Astrocyte (in vitro differentiated cells and primary cell): ENCODE data around the gene NUP50. TPM values are rescaled to one million over a fixed set of nuclear protein-coding genes. Genes with fewer than 3 reads are reported as not detected.

Experiments used
- DNase-seq: peaks from one replicate; pipeline ENCODE4 v3.0.0-alpha.2; 2010; ENCODE audit warnings: low read depth
- FAIRE-seq: peaks from 2 replicates; lab custom pipeline; 2011; peaks lifted over from hg19 to GRCh38; lab: Jason Lieb, UNC
- H2AFZ ChIP-seq: 2 replicates; pipeline ENCODE4 v1.6.0; 2012; ENCODE audit warnings: low read depth, low read length, inconsistent platforms
- H3K27ac ChIP-seq: 2 replicates; pipeline ENCODE4 v1.5.1; 2011; ENCODE audit warnings: low read depth, low read length, inconsistent platforms
- H3K27me3 ChIP-seq: 2 replicates; pipeline ENCODE4 v1.6.0; 2011; ENCODE audit warnings: low read length, inconsistent platforms; ENCODE audit not compliant: insufficient read depth
- H3K36me3 ChIP-seq: 2 replicates; pipeline ENCODE4 v1.5.1; 2011; ENCODE audit warnings: low read length, inconsistent platforms; ENCODE audit not compliant: insufficient read depth
- H3K4me1 ChIP-seq: 2 replicates; pipeline ENCODE4 v1.5.1; 2011; ENCODE audit warnings: low read length, inconsistent platforms; ENCODE audit not compliant: insufficient read depth
- H3K4me2 ChIP-seq: 2 replicates; pipeline ENCODE4 v1.6.0; 2012; ENCODE audit warnings: low read length, inconsistent platforms
- H3K4me3 ChIP-seq: 2 replicates; pipeline ENCODE4 v1.5.1; 2011; ENCODE audit warnings: low read depth, mild to moderate bottlenecking, low read length, inconsistent platforms; ENCODE audit not compliant: insufficient read depth
- H3K79me2 ChIP-seq: 2 replicates; pipeline ENCODE4 v1.6.0; 2012; ENCODE audit warnings: mild to moderate bottlenecking, low read length, inconsistent platforms; ENCODE audit not compliant: insufficient read depth
- H3K9ac ChIP-seq: 2 replicates; pipeline ENCODE4 v1.6.0; 2012; ENCODE audit warnings: mild to moderate bottlenecking, low read length, inconsistent platforms
- H3K9me3 ChIP-seq: 2 replicates; pipeline ENCODE4 v1.5.1; 2012; ENCODE audit warnings: low read depth, mild to moderate bottlenecking, low read length, inconsistent platforms; ENCODE audit not compliant: insufficient read depth
- H4K20me1 ChIP-seq: 2 replicates; pipeline ENCODE4 v1.6.0; 2012; ENCODE audit warnings: low read length, inconsistent platforms; ENCODE audit not compliant: insufficient read depth
- H3K27ac Mint-ChIP-seq: one replicate; pipeline ENCODE4 v1.8.0; 2021; ENCODE audit warnings: mild to moderate bottlenecking, mixed read lengths; ENCODE audit not compliant: unreplicated experiment
- H3K27me3 Mint-ChIP-seq: one replicate; pipeline ENCODE4 v1.8.0; 2021; ENCODE audit warnings: low read depth, mixed read lengths; ENCODE audit not compliant: unreplicated experiment
- H3K36me3 Mint-ChIP-seq: one replicate; pipeline ENCODE4 v1.8.0; 2021; ENCODE audit warnings: low read depth, mixed read lengths; ENCODE audit not compliant: unreplicated experiment
- H3K4me1 Mint-ChIP-seq: one replicate; pipeline ENCODE4 v1.8.0; 2021; ENCODE audit warnings: low read depth, mixed read lengths; ENCODE audit not compliant: unreplicated experiment
- H3K4me3 Mint-ChIP-seq: one replicate; pipeline ENCODE4 v1.8.0; 2021; ENCODE audit warnings: mild to moderate bottlenecking, moderate library complexity, mixed read lengths; ENCODE audit not compliant: unreplicated experiment
- H3K9me3 Mint-ChIP-seq: one replicate; pipeline ENCODE4 v1.8.0; 2021; ENCODE audit warnings: mild to moderate bottlenecking, mixed read lengths; ENCODE audit not compliant: unreplicated experiment
- EZH2 ChIP-seq: IDR thresholded peaks from 2 replicates; pipeline ENCODE4 v1.6.1; 2012; ENCODE audit warnings: mild to moderate bottlenecking, low read length, inconsistent platforms; ENCODE audit not compliant: insufficient read depth
- total RNA-seq: library from RNA; stranded (reverse); gene quantifications from 2 replicates; pipeline ENCODE4 v1.2.1, GENCODE V29; 2021
- TF ChIP-seq, protein P1 (sequence below): IDR thresholded peaks from 2 replicates; pipeline ENCODE4 v1.5.1; 2011; ENCODE audit warnings: low read depth, mild to moderate bottlenecking, inconsistent platforms, low read length, moderate library complexity; ENCODE audit not compliant: insufficient read depth

Gene NUP50
- total RNA-seq, 1 donor from 2014 or later, result 56.4 TPM

DNA sequence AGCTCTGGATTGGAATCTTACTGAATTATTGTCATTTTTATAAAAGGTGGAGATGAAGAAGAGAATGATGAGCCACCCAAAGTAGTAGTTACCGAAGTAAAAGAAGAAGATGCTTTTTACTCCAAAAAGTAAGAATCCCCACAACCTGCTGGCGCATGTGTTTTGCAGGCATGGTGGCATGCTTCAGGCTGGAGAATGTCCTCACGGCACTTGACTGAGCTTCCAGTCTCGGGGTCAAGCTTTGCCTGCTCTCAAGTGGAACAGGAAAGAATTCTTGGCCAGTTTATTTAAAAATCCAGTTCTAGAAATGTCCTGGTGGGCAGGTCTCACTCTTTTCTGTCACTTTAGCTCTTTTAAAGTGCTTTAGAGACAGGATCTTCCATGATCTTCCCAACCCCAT, 17.5 kb downstream of the NUP50 start:
- TF ChIP-seq, protein P1, sequence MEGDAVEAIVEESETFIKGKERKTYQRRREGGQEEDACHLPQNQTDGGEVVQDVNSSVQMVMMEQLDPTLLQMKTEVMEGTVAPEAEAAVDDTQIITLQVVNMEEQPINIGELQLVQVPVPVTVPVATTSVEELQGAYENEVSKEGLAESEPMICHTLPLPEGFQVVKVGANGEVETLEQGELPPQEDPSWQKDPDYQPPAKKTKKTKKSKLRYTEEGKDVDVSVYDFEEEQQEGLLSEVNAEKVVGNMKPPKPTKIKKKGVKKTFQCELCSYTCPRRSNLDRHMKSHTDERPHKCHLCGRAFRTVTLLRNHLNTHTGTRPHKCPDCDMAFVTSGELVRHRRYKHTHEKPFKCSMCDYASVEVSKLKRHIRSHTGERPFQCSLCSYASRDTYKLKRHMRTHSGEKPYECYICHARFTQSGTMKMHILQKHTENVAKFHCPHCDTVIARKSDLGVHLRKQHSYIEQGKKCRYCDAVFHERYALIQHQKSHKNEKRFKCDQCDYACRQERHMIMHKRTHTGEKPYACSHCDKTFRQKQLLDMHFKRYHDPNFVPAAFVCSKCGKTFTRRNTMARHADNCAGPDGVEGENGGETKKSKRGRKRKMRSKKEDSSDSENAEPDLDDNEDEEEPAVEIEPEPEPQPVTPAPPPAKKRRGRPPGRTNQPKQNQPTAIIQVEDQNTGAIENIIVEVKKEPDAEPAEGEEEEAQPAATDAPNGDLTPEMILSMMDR, result no peak
- no peak for TF ChIP-seq EZH2
- Mint-ChIP-seq H3K4me3 (no peak overlapping the region), H3K27ac (no peak overlapping the region), H3K36me3 (peaks cover 22% of the 10 kb centered on the region), H3K4me1 (no peaks in the 10 kb centered on the region), H3K9me3 (no peaks in the 10 kb centered on the region), H3K27me3 (no peaks in the 10 kb centered on the region)
- H3K9ac ChIP-seq, result no peak overlapping the region
- no peaks in the 10 kb centered on the region for H3K9me3 ChIP-seq
- H3K27ac ChIP-seq, result no peak overlapping the region
- H3K36me3 ChIP-seq, result peaks cover 42% of the 10 kb centered on the region
- no peak overlapping the region for H3K4me3 ChIP-seq
- H3K79me2 ChIP-seq, result peaks cover 42% of the 10 kb centered on the region
- no peak for FAIRE-seq
- no peaks in the 10 kb centered on the region for H3K4me1 ChIP-seq
- H4K20me1 ChIP-seq, result peaks cover 55% of the 10 kb centered on the region
- no peak overlapping the region for H3K4me2 ChIP-seq
- no peaks in the 10 kb centered on the region for H3K27me3 ChIP-seq
- no peak for DNase-seq
- no peak overlapping the region for H2AFZ ChIP-seq

GRCh38 chr22:45181766-45182165, 18.0 kb downstream of the NUP50 start:
- no peak overlapping the region for H2AFZ ChIP-seq
- H3K27ac ChIP-seq, result no peak overlapping the region
- no peaks in the 10 kb centered on the region for H3K9me3 ChIP-seq
- no peak overlapping the region for H3K4me2 ChIP-seq
- H3K79me2 ChIP-seq, result peaks cover 40% of the 10 kb centered on the region
- no peak overlapping the region for H3K9ac ChIP-seq
- no peaks in the 10 kb centered on the region for H3K27me3 ChIP-seq
- DNase-seq (peak; percentile 36), FAIRE-seq (no peak)
- Mint-ChIP-seq H3K27ac (peak overlapping the region; percentile 85), H3K4me1 (no peaks in the 10 kb centered on the region), H3K9me3 (no peaks in the 10 kb centered on the region), H3K4me3 (no peak overlapping the region), H3K36me3 (peaks cover 19% of the 10 kb centered on the region), H3K27me3 (no peaks in the 10 kb centered on the region)
- H3K4me1 ChIP-seq, result no peaks in the 10 kb centered on the region
- peaks cover 38% of the 10 kb centered on the region for H3K36me3 ChIP-seq
- peaks cover 51% of the 10 kb centered on the region for H4K20me1 ChIP-seq
- TF ChIP-seq EZH2, result no peak
- TF ChIP-seq, protein P1, result no peak
- H3K4me3 ChIP-seq, result no peak overlapping the region

DNA sequence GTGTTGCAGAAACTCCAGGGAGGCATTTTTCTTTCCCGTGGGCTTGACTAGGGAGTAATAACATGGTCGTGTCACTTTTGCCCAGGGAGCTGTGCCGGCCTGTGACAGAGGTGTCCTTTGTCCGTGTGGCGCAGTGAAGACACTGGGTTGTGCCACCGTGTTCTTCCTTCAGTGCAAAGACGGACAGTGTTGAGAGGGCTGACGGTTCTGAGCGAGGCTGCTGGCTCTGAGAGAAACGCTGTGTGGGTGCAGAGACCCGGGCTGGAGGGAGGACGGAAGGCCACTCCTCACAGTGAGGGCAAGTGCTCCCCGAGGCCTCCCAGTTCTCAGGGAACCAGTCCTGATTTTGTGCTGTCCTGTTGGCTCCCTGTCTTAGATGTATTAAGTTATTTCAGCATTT, 20.2 kb downstream of the NUP50 start:
- no peak overlapping the region for H3K4me3 ChIP-seq
- Mint-ChIP-seq H3K36me3 (peaks cover 14% of the 10 kb centered on the region), H3K4me3 (no peak overlapping the region), H3K27me3 (no peaks in the 10 kb centered on the region), H3K9me3 (no peaks in the 10 kb centered on the region), H3K4me1 (no peaks in the 10 kb centered on the region), H3K27ac (no peak overlapping the region)
- no peaks in the 10 kb centered on the region for H3K4me1 ChIP-seq
- no peak overlapping the region for H2AFZ ChIP-seq
- H3K27ac ChIP-seq, result no peak overlapping the region
- peaks cover 48% of the 10 kb centered on the region for H4K20me1 ChIP-seq
- H3K9me3 ChIP-seq, result no peaks in the 10 kb centered on the region
- peaks cover 27% of the 10 kb centered on the region for H3K36me3 ChIP-seq
- no peaks in the 10 kb centered on the region for H3K27me3 ChIP-seq
- DNase-seq (no peak), FAIRE-seq (no peak)
- H3K4me2 ChIP-seq, result no peak overlapping the region
- TF ChIP-seq, protein P1, result no peak
- TF ChIP-seq EZH2, result no peak
- H3K79me2 ChIP-seq, result peaks cover 27% of the 10 kb centered on the region
- H3K9ac ChIP-seq, result no peak overlapping the region
